Stimulated activated CD8-positive, alpha-beta memory T cell treated with anti-CD3 and anti-CD28 coated beads, Interleukin-4, amount 100 ng/mL, for 24 hours (primary cell): ENCODE results near the gene KLHL9.
"Not testable (repeated sequence)": the region's sequence is repeated elsewhere in the genome, so short reads cannot be mapped to it uniquely, and the experiment has no call there.

ENCODE experiments used
- DNase-seq: peaks from one replicate; pipeline ENCODE4 v3.0.0-alpha.2; 2020; ENCODE audit warnings: low read depth

KLHL9 gene, protein sequence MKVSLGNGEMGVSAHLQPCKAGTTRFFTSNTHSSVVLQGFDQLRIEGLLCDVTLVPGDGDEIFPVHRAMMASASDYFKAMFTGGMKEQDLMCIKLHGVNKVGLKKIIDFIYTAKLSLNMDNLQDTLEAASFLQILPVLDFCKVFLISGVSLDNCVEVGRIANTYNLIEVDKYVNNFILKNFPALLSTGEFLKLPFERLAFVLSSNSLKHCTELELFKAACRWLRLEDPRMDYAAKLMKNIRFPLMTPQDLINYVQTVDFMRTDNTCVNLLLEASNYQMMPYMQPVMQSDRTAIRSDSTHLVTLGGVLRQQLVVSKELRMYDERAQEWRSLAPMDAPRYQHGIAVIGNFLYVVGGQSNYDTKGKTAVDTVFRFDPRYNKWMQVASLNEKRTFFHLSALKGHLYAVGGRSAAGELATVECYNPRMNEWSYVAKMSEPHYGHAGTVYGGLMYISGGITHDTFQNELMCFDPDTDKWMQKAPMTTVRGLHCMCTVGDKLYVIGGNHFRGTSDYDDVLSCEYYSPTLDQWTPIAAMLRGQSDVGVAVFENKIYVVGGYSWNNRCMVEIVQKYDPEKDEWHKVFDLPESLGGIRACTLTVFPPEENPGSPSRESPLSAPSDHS

DNA sequence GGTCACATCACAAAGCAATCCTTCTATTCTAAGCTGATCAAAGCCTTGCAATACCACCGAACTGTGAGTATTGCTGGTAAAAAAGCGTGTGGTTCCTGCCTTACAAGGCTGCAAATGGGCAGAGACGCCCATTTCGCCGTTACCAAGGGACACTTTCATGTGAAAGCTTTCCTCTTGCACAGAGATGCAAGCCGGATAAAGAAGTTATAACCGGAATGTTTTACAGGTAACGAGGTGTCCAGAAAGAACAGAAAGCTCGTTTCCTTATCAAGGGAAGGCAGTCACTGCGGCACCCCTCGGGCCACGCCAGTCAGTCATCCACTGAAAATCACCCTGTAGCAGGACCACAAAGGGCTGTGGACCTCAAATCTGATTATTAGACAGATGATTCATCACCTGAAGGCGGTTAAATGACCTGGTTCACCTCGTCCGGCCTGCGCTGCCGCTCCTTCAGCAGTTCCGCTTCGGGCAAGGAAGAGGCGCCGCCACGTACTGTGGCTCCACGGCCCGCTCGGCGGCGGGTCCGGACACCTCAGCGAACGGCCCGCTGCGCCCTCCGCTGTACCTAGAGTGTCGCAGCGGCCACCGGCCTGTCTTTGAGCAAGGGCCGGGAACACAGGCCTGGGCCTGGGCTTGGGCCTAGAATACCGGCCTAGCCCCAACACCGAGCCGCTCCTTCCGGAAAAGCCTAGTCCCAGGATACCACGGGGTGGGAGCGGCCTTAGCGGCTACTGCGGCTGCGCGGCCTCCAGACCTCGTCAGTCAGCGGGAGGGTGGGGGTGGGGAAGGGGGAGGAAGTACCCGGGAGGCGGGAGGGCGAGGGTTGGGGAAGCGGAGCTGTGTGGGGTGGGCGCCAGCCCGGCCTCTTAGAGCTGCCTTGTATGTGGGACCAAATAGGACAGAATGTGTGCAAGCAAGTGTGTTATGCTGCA lies at the start of gene KLHL9:
Gene KLHL9 (minus strand): TSS at position 704 of the 932 bp plus-strand sequence. CDS start 545 bp downstream, at position 159.
- DNase-seq = peak; percentile 82

DNA sequence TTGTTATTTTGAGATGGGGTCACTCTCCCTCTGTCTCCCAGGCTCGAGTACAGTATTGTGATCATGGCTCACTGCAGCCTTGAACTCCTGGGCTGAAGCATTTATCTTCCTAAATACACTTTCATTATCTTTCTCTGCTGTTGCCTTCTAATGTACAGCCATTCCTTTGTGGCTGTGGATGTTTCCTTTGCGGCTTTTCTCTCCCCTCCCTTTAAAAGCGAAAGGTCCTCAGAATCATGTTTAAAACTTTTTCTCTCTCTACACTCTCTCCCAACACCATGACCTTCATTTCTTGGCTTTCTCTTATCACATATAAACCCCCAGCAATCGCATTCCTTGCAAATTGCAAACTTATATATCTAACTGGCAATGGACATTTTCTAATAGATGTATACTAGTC lies 48.4 kb upstream of the KLHL9 start:
- no peak for DNase-seq

DNA sequence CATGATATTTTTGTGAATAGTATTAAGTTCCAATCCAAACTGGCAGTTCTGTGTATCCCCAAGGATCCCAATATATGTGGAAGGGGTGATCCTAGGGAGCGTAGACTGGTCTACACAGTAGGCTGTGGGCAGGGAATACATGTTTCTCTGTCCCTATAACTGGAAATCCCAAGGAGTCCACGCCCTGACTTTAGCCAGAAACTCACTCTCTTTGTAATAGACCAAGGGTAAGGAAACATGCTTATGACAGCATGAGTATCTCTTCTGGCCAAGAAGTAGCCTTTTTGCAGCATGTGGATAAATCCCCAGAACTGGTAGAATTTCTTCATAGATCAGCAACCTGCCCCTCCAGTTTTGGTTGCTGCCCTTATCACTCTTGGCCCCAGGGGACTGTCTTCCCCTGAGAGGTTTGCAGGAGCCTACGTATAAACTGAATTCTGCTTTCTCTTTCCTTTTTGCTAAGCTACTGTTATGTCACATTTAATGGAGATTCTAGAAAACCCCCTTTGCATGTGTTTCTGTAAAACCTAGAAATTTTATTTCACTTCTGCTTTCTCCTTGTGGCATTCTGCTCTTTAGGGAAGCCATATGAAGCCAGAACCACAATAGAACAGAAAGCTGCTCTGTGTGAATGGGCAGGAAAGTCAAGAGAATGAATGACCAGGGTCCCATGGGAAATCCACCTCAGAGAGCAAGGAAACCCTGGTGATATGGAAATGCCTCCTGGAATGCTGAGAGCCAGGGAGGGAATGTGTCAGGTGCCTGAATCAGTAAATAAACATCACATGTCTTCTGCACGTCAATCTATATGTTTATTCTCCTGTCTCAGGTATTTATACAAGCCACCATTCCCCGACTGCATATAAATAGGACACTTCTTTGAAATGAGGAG lies 46.5 kb upstream of the KLHL9 start:
- no peak for DNase-seq

DNA sequence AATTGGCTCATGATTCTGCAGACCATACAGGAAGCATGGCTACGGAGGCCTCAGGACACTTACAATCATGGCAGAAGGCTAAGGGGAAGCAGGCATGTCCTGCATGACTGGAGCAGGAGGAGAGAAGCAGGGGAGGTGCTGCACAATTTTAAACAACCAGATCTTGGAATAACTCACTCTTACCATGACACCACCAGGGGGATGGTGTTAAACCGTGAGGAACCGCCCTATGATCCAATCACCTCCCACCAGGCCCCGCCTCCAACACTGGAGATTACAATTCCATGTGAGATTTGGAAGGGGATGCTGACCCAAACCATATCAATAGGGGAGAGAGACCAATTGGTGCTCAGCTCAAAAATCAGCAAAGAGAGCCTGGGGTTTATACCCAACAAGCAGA lies 36.3 kb upstream of the KLHL9 start:
- not testable (repeated sequence) for DNase-seq

DNA sequence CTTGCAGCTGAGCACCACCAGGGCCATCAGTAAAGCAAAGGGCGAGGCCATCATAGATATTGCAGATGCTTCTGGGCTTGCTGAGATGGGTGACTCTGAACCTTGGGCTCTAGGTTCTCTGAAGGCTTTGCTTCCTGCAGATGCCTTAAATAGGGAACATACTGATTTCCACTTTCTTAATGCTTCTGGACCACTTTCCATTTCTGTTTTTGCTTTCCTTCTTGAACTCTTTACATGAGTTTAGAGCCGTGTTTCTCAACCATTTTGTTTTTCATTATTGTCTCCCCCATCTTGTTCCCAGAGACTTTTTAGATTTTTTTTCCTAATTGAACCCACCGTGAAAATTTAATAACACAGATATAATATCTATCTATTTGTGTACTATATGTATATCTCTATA lies 32.8 kb upstream of the KLHL9 start, which contains the start of gene IFNA13:
Gene IFNA13 (minus strand): TSS at position 101 of the 400 bp plus-strand sequence. CDS start 47 bp downstream, at position 54.
- DNase-seq = no peak

DNA sequence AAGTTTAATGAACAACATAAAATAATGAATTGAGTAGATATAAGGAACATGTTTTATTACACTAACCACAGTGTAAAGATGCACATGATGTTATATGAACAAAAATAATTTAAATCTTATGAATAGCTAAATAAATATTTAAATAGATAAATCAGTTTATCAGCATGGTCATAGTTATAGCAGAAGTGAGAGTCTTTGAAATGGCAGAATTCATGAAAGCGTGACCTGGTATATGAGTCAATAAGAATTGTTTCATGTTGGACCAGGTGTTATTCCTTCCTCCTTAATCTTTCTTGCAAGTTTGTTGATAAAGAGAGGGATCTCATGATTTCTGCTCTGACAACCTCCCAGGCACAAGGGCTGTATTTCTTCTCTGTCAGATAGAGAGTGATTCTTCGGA lies 32.0 kb upstream of the KLHL9 start:
- DNase-seq = not testable (repeated sequence)

DNA sequence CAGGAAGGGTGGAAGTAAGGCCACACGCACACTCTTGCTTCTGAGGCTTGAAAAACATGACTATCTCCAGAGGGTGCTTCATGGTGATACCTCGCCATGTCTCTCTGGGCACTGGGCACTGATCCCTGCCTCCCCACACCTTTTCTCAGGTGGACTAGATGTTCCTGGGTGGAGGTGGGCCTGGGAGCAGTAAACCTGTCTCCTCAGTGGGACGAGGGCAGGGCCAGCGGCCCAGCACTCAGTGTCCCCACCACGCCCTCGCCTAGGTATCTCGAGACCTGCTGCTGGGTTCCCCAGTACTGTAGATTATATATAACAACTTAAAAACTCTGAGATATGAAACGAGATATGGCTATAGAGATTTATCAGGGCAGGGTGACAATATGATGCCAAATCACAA lies 27.1 kb upstream of the KLHL9 start:
- DNase-seq = no peak

DNA sequence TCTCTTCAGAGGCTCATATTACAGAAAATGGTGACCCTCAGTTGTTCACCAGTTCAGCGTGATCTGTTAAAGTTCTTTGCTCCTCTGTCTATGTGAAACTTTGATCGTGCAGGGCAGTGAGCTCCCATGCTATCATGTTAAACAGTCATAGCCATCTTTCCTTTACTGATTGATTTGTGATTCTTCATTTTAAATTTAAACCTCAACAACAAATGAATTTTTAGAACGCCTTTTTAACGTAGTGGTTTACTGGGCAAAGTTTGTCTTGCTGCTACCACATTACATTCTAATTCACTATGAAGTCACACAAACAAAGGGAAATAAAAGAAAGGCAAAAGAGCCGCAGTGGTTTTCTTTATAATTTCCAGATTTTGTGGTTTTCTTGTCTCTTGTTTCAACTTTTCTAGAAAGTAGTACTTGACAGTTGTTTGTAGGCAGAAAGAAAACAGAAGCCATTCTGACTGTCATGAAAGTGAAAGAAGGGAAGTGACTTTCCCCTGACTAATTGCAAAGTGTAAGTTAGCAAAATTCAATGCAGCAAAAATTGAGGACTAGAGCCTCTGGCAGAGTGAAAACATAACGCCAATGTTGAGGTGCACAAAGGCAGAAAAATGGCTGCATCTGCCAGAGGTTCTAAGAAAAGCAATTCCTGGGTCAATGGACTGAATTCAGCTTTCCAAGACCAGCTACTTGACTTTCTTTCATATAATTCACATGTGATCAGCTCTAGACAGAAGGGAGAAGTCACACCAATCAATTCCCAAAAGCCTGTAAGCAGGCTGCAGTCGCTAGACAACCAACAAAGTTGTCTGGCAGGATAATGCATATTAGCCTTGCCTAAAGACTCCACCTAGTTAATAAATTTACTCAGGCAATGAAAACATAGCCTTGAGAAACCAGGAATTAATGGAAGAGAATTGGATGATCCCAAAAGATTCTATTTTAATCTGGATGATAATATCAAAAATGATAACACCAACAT lies 22.6 kb upstream of the KLHL9 start:
- no peak for DNase-seq

DNA sequence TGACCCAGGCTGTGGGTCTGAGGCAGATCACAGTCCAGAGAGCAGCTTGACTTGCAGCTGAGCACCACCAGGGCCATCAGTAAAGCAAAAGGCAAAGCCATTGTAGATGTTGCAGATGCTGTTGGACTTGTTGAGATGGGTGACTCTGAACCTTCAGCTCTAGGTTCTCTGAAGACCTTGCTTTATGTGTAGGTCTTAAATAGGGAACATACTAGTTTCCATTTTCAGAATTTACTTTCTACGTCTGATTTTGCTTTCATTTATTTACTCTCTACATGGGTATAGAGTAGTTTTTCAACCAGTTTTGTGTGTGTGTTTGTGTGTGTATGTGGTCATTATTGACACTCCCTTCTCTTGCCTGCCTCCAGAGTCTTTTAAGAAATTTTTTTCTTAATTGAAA lies 15.6 kb upstream of the KLHL9 start, which contains the start of gene IFNA6:
Gene IFNA6 (minus strand): TSS at position 101 of the 400 bp plus-strand sequence. CDS start 0 bp downstream, at position 101.
- DNase-seq = no peak

DNA sequence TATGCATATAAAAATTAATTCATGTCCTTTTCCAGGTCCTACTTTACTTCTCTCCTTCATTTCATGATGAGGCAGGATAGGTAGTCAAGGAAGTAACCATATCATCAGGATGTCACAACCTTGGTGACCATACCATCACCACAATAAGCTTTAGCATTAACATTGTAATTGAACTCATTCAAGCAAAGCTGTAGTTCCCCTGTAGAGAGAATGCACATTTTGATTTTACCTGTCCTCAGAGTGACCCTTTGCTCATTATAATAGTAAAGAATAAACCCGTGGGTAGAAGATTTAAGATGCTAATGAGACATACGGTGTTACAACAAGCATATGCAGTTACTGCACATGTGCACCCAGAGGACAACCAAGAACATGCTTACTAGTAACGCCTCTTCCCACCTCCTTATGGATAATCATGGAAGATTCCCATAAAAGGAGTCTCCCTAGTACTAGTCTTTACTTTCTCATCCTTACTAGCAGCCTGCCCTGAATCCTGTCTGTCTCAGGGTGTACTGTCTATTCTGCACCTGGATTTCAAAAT lies 13.3 kb upstream of the KLHL9 start:
- DNase-seq = no peak

DNA sequence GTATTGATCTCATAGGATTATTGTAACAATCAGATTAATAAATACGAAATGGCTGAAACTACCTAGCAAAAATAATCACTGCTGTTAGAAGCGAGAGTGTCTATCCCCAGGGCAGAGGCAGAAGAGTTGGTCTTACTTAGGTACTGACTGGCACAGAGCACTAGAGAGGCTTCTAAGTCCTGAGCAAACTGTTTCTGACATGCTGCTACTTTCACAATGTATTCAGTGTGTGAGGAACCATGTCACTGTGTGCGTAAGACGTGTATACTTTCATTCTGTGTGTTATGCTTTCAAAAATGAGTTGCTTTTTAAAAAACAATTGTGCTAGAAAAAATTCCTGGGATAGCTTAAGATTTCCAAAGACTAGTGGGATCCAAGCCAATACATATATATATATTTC lies 5.5 kb upstream of the KLHL9 start:
- no peak for DNase-seq

DNA sequence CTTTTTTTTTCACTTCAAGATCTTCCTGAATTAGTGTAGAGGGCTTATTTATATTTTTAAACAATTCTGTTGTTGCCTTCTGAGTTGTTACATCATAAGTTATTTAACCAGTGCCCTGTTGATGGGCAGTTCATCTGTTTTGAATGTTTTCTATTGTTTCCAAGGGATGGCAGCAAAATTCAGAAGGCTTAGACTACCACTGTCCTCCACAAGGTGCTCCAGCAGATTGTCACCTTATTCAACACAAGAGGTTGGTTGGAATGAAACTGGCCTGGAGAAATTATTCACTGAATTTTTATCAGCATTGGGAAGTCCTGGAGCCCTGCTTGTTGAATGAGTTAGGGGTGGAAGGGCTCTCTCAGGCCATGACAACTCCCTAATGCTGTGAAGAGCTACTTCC lies 1.3 kb upstream of the KLHL9 start:
- no peak for DNase-seq

DNA sequence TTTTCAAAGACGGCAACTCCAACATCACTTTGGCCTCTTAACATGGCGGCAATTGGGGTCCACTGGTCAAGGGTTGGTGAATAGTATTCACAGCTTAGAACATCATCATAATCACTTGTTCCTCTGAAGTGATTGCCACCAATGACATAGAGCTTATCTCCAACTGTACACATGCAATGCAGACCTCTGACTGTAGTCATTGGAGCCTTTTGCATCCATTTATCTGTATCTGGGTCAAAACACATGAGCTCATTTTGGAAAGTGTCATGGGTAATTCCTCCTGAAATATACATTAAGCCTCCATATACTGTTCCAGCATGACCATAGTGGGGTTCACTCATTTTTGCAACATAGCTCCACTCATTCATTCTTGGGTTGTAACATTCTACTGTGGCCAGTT lies 2.0 kb downstream of the KLHL9 start:
- DNase-seq = no peak

DNA sequence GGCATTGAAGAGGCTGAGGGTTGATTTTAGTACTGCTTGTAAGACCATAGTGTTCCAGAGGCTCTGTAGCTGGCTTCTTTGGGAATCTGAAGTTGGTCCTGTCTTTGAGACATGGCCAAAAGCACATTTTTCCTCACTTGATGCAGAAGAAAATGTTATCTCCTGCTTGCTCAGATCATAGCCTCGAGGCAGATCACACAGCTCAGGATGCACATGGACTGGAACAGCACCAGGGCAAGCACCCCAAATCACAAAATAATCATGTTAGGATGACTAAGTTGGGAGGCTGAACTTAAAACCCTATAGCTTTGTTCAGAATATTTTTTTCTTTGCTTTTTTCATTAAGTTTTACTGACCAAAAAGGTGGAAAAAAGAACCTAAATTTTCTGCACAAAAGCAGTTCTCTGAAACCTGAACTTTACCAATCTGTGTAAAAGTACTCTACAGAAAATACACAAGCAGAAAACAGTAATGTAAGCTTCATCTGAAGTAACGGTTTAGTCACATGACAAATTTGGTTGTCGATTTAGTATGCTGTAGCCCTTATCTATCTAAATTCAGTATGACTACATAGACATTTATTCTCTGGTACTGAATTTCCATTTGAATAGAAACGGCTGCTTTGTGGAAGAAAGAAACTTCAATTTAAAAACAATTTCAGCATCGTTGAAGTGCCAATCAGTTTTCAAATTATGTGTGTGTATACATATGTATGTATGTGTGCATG lies 3.4 kb downstream of the KLHL9 start:
- DNase-seq = no peak

DNA sequence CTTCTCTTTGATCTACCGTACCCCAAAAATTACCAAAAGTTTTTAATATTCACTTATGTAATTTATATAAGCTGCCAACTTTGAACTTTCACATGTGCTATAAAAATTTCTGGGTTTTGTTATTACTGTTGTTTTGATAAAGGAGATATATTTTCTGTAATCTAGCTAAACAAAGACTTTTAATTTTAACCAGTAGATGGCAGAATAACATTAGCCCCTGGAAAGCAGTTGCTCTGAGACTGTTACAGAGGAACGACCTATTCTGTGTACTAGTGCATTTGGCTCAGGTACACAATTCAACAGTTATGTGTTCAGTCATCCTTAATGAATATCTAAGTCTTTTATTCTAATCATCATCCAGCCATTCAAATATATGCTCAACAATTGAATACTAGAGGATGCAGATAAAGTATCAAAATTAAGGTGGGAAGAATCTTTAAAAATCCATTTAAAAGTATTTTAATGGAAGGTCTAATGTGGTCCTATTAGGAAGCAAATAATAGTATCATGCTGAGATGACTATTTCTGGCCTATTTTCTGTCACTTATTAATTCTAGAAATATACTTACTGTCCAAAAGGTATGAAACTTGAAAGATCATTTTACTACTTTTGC lies 8.6 kb downstream of the KLHL9 start:
- no peak for DNase-seq

DNA sequence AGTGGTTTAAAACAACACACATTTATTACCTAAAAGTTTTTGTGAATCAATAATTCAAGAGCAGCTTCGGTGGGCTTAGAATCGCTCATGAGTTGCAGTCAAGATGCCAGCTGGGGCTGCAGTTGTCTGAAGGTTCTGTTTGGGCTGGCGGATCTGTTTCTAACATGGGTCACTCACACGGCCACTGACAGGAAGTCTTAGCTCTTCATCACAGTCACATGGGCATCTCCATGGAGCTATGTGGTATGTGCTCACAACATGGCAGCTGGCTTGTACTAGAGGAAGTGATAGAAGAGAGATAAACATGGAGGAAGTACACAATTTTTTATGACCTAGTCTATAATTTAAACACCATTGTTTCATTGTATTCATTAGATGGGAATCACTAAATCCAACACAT lies 11.2 kb downstream of the KLHL9 start:
- no peak for DNase-seq

DNA sequence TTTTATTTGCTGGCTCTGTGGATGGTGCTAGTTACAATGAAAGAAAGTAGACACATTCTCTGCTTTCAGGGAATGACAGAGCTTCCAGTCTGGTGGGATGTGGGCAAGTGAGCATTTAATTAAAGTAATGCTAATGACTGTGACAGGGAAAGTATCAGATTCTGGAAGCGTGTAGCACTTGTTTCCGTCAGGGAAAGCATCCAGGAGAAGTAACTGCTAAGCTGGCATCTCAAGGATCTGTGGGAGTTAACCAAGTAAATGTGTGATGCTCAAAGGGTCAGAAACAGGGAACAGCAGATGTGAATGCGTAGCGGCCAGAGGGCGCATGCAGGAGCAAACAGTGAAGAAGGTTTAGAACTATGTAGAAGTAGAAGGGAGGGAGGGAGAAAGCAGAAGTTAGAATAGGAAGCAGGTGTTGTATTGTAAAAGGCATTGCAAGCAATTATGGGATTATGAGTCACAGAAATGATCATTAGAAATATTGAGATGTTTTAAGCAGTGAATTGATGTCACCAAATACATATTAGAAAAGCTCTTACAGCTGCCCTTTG lies 12.2 kb downstream of the KLHL9 start:
- DNase-seq = no peak

DNA sequence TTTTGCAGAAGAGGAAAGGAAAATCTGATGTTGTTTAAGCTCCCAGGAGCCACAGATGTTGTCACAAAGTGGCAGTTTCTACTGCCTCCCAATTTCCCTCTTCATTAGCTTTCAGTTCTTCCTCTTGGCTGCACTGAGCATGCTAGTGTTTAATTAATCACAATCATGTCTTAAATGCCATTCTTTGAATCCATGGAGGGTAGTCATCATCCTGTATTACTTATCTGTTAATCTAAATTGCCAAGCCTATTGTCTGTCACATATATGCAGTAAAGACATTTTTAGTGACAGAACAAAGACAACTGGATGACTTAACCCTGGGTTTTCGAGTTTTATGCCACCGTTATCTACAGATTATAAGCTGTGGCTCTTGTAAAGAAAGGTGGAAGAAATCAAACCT lies 14.7 kb downstream of the KLHL9 start:
- DNase-seq = no peak
